HCT116 (cell line): Measurements from ENCODE around the gene RABEP1.

Experiments
- CTCF ChIP-seq, 3 experiments: fragments of 200-600 bp in 1 of 3; sonication (generic) in 1 of 3; IDR thresholded peaks in 2 of 3; conservative IDR thresholded peaks in 1 of 3; 2 replicates each; pipeline ENCODE4 v1.5.1; 2012 to 2017; ENCODE audit warnings: low read depth in 2 of 3, low read length in 2 of 3, antibody characterized with exemption in 1 of 3, borderline replicate concordance in 1 of 3, control low read depth in 1 of 3, mild to moderate bottlenecking in 1 of 3, mixed read lengths in 1 of 3, mixed run types in 1 of 3, moderate library complexity in 1 of 3; ENCODE audit not compliant: insufficient read depth in 1 of 3
- ELF1 ChIP-seq: IDR thresholded peaks from 2 replicates; pipeline ENCODE4 v1.6.1; 2012; ENCODE audit warnings: low read depth, borderline replicate concordance
- EZH2 ChIP-seq: fragments of 200-600 bp; sonication (generic); IDR thresholded peaks from 2 replicates; pipeline ENCODE4 v1.6.1; 2017; ENCODE audit warnings: antibody characterized with exemption, mixed run types
- MAX ChIP-seq: IDR thresholded peaks from 2 replicates; pipeline ENCODE4 v1.6.1; 2012
- POLR2AphosphoS5 ChIP-seq: IDR thresholded peaks from 2 replicates; pipeline ENCODE4 v1.6.1; 2011; ENCODE audit warnings: mild to moderate bottlenecking, low read depth, low read length, moderate library complexity
- SP1 ChIP-seq: IDR thresholded peaks from 2 replicates; pipeline ENCODE4 v1.6.1; 2012; ENCODE audit warnings: low read depth
- YY1 ChIP-seq: IDR thresholded peaks from 2 replicates; pipeline ENCODE4 v1.6.1; 2011; ENCODE audit warnings: low read length, low read depth, moderate library complexity, mild to moderate bottlenecking; ENCODE audit not compliant: insufficient replicate concordance; ENCODE audit errors: extremely low read depth

- TF ChIP-seq CTCF (IDR thresholded peaks at IDR 0.05 in 2 of 3, conservative IDR thresholded peaks at IDR 0.05 in 1 of 3; ENCODE audit: borderline replicate concordance in 1 of 3, insufficient read depth in 1 of 3, low read depth in 2 of 3, low read length in 2 of 3), result no peak
- no peak for TF ChIP-seq EZH2
- peak; percentile 76 for TF ChIP-seq ELF1
- TF ChIP-seq SP1, result no peak; the same call in 1 of the 2 replicates
- TF ChIP-seq POLR2AphosphoS5, result peak; percentile 90
- TF ChIP-seq YY1, result peak; percentile 88
- peak; percentile 98 for TF ChIP-seq MAX
These were observed 138.0 kb downstream of the RABEP1 start, which contains the start of gene RPAIN for GRCh38 chr17:5419959-5420653.
